Retinal pigment epithelial cell (primary cell): ENCODE measurements around the gene AK5.
A peak's percentile ranks its signal among the peaks of the same experiment; 100 is the strongest.

Experiments used
- DNase-seq: peaks from one replicate; pipeline ENCODE4 v3.0.0-alpha.2; 2010; ENCODE audit warnings: low read depth
- H3K4me3 ChIP-seq: 2 replicates; pipeline ENCODE4 v1.5.1; 2011; ENCODE audit warnings: mild to moderate bottlenecking, low read length, control low read depth, moderate library complexity
- TF ChIP-seq, protein P1 (sequence below): conservative IDR thresholded peaks from 2 replicates; pipeline ENCODE4 v1.5.1; 2011; ENCODE audit warnings: low read depth, low read length, control low read depth, inconsistent platforms

AK5 gene

DNA sequence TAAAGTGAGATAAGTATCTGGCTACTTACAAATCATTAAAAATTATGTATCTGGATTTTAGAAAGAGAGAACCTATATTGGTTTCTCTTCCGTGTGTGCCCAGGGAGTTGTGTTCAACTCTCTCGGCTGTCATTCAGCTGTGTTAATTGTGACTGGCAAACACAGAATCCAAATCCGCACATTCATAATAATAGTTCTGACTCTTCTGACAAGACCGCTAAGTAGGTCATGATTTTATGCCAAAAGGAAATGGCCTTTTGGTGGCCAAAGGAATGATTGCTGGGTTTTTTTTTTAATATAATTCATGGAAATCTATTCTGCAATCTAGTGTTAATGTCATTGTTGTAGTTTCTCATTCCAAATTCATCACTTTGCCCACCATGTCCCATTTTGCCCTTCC lies 110.7 kb downstream of the AK5 start:
- no peak for DNase-seq
- H3K4me3 ChIP-seq: no peak overlapping the region
- TF ChIP-seq, protein P1, sequence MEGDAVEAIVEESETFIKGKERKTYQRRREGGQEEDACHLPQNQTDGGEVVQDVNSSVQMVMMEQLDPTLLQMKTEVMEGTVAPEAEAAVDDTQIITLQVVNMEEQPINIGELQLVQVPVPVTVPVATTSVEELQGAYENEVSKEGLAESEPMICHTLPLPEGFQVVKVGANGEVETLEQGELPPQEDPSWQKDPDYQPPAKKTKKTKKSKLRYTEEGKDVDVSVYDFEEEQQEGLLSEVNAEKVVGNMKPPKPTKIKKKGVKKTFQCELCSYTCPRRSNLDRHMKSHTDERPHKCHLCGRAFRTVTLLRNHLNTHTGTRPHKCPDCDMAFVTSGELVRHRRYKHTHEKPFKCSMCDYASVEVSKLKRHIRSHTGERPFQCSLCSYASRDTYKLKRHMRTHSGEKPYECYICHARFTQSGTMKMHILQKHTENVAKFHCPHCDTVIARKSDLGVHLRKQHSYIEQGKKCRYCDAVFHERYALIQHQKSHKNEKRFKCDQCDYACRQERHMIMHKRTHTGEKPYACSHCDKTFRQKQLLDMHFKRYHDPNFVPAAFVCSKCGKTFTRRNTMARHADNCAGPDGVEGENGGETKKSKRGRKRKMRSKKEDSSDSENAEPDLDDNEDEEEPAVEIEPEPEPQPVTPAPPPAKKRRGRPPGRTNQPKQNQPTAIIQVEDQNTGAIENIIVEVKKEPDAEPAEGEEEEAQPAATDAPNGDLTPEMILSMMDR: no peak

DNA sequence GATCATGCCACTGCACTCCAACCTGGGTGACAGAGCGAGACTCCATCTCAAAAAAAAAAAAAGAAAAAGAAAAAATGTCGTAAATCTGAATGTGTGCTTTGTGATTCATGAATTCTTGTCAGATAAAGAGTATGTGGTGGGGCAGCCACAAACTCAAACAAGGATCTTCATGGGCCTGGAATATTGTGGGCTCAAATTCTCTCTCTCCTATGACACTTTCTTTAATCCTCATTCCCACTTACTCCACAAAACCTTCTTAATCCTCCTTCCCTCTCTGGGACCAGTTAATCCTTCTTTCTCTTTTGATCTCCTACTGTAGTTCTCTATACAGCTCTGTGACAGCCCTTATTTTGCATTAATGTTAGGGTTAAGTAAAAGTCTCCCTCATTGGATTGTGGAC lies 112.3 kb downstream of the AK5 start:
- DNase-seq: peak; percentile 69

DNA sequence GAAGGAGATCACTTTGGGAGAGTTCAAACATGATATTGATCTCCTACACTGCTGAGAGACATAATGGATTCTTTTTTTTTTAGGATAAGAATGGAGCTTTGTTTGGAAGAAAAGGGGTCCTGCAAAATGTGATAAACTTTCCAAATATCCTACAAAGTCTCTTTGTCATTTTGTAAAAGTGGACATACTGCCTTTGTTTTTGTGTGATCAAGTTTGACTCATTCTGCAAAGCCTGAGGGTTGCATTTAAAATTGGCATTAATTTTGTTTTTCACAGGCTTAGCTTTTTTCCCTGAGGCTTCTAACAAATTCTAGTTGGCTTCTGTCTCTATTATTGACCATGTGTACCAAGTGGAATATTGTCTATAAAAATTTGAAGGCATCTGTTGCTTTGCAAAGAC lies 113.2 kb downstream of the AK5 start:
- H3K4me3 ChIP-seq: no peak overlapping the region
- DNase-seq: no peak
- TF ChIP-seq, protein P1: no peak

More for the DNA sequence above, 112.3 kb downstream of the AK5 start:
- TF ChIP-seq, protein P1: no peak
- H3K4me3 ChIP-seq: no peak overlapping the region

DNA sequence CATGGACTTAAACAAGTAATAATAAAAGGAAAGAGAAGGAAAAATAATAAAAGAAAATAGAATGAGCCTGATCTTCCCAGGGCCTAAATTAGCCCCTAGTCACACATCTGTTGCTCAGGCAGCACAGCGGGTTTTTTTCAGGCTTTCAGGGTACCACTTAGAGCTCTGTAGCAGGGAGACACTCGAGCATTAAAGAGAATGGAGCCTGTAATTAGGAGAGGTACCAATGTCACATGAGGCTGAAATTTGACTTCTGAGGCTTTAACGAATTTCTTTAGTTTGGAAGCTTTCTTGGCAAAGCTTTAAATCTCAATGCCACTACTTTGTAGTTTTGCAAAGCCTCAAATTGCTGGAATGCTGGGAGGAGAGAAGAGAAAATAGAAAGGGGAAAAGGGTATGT lies 116.3 kb downstream of the AK5 start:
- H3K4me3 ChIP-seq: no peak overlapping the region
- no peak for DNase-seq
- TF ChIP-seq, protein P1: no peak

DNA sequence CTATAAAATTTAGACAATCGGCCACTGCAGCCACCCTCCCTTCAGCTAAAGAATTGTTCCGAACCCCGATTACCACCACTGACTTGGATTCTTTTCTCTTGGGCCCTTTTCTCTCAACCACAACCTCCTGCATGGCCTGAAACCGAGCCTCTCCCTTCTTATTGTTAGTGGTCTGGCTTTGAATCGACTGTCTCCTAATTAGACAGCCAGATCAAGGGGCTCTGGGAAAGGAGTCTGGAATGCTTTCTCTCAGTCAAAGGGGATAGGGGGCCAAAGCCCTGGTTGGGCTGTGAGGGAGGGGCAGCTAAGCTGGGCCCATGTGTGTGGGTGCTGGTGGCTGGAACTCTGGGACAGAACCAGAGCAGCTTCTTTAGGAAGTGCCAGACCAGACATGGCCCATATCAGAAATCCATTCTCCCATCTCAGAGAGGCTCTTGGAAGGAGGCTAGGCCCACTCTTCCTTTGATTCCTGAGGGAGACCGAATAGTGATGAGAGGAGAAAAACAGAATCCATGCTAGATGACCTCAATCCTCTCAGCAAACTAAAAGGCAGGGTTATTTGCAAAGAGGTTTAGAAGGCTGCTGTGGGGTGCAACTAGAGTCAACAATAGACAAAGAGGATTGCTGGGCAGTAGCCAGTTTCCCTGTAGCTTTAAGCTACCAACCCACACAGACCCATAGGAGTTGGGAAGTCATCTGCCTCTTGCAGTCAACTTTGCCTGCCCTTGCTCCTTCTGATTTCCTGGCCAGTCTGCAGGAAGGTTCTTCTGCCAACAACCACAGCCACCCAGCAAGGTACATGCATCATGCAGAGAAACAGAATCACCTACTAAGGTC lies 117.6 kb downstream of the AK5 start:
- H3K4me3 ChIP-seq: no peak overlapping the region
- DNase-seq: no peak
- TF ChIP-seq, protein P1: no peak

DNA sequence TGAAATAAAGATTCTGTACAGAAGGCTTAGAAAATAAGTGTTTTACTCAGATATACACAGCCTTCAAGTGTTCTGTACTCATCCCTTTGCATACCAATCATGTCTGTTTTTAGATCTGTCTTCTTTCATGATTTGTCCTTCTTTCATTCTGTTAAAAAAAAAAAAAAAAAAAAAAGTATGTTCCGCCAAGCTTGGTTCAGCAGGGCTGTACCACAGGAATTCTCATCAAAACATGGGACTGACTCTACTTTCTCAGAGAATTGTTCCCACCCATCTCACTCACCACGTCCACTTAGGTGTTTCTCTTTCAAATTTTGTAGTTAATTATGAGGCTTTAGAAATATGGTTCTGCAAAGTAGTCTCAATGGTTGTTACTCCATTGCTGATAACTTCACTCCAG lies 119.0 kb downstream of the AK5 start:
- H3K4me3 ChIP-seq: no peak overlapping the region
- no peak for DNase-seq
- TF ChIP-seq, protein P1: no peak

DNA sequence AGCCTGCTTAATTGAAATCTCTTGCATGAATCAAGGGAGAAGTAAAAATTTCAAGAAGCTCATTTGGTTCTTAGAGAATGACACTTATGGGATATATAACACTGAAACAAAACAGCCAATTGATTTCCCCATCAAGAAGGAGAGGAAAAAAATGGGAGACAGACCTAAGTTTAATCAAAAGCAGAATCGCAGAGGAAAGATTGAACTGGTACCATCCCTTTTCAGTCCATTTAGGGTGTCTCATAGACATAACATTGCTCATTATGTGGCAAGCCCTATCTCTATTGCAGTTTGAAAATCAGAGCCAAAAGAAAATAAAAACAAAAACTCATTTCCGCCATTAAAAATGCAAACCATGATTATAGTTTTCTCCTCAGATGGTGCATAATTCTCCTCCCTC lies 119.6 kb downstream of the AK5 start:
- TF ChIP-seq, protein P1: no peak
- no peak for DNase-seq
- no peak overlapping the region for H3K4me3 ChIP-seq
